Measurements from ENCODE around the gene PRDX6. TPM values are rescaled to one million over a fixed set of nuclear protein-coding genes. Genes with fewer than 3 reads are reported as not detected.

The PRDX6 gene
- total RNA-seq, 1 donor: 140 TPM

DNA sequence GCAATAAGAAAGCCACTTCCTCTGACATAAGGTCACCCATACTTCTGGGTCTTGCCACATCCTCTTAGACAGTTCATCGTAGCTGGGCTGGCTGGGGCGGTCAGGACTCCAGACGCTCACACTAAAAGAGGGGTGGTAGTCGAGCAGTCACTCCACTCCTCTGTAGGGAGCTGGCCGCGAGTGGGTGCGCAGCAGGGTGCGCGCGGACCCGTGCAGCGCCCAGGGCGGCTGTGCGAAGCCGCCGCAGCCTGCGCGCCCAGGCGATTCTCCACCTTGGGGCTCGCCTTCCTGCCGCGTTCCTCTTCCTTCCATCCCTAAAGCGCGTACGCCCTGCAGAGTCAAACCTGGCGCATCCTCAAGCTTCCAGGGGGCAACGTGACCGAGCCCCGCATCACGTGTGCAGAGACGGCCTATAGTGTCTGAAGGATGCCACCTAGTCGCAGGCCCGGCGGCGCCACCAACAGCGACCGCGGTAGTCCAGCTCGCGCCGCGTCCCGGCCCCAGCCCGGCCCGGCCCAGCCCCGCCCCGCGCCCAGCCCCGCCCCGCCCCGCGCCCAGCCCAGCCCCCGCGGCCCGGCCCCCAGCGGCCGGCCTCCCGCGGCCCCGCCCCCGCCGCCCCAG is 360 bp upstream of the PRDX6 start:
- Histone ChIP-seq H3K27me3 (ENCODE audit: insufficient read depth, low read length) (no peaks in the 10 kb centered on the region), H4K20me1 (ENCODE audit: insufficient read depth, low read length) (peaks cover 13% of the 10 kb centered on the region), H3K4me1 (ENCODE audit: insufficient read depth, low read length) (peaks cover 60% of the 10 kb centered on the region), H2AFZ (ENCODE audit: low read length) (peak overlapping the region; percentile 90), H3K4me3 (ENCODE audit: insufficient read depth, low read length) (peak overlapping the region; percentile 89), H3K36me3 (ENCODE audit: insufficient read depth, low read length) (peaks cover 23% of the 10 kb centered on the region), H3K27ac (ENCODE audit: low read depth, low read length) (peak overlapping the region; percentile 86), H3K9me3 (ENCODE audit: low read depth, low read length) (no peaks in the 10 kb centered on the region), H3K79me2 (ENCODE audit: insufficient read depth, low read length) (peaks cover 58% of the 10 kb centered on the region), H3K4me2 (ENCODE audit: insufficient read depth, low read length) (peak overlapping the region; percentile 95)
- no peak for TF ChIP-seq CTCF (IDR thresholded peaks at IDR 0.05; ENCODE audit: extremely low read depth, low read depth, low read length)
- peak; percentile 96 for DNase-seq (ENCODE audit: insufficient read length, low spot score, missing footprints)

DNA sequence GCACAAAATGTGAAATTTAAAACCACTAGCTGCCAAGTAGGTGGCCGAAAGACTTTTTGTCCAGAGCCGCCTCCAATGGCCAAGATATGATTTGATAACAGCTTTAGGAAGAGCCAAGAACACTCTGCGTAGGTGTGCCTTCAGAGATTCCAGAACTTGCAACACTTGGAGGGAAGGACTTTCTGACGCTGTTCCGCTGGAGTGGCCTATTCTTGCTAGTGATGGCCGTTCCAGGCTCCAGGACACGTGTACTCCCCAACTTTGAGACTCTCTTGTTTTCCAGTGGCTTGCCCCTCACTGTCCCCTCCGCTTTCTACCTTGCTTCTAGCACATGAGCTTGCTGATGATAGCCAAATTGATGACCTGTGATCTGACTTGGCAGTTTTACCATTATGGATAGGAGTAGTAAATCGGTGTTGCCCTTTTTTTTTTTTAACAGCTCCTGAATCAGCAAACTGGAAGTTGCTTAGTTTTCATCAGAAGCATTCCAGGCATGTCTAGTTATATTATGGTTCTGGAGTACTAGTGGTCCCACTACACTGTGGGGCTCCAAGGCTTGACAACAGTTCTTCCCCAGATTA is 1.0 kb downstream of the PRDX6 start:
- Histone ChIP-seq H3K4me3 (ENCODE audit: insufficient read depth, low read length) (peak overlapping the region; percentile 89), H3K9me3 (ENCODE audit: low read depth, low read length) (no peaks in the 10 kb centered on the region), H4K20me1 (ENCODE audit: insufficient read depth, low read length) (peaks cover 13% of the 10 kb centered on the region), H3K79me2 (ENCODE audit: insufficient read depth, low read length) (peaks cover 67% of the 10 kb centered on the region), H3K4me1 (ENCODE audit: insufficient read depth, low read length) (peaks cover 56% of the 10 kb centered on the region), H3K4me2 (ENCODE audit: insufficient read depth, low read length) (peak overlapping the region; percentile 93), H3K27me3 (ENCODE audit: insufficient read depth, low read length) (no peaks in the 10 kb centered on the region), H3K27ac (ENCODE audit: low read depth, low read length) (peak overlapping the region; percentile 95), H2AFZ (ENCODE audit: low read length) (peak overlapping the region; percentile 80), H3K36me3 (ENCODE audit: insufficient read depth, low read length) (peaks cover 37% of the 10 kb centered on the region)
- peak; percentile 73 for DNase-seq (ENCODE audit: insufficient read length, low spot score, missing footprints)
- TF ChIP-seq CTCF (IDR thresholded peaks at IDR 0.05; ENCODE audit: extremely low read depth, low read depth, low read length): no peak

- no peaks in the 10 kb centered on the region for H3K9me3 ChIP-seq (ENCODE audit: low read depth, low read length)
- no peak for DNase-seq (ENCODE audit: insufficient read length, low spot score, missing footprints)
- peak overlapping the region; percentile 89 for H3K4me3 ChIP-seq (ENCODE audit: insufficient read depth, low read length)
- peaks cover 42% of the 10 kb centered on the region for H3K4me1 ChIP-seq (ENCODE audit: insufficient read depth, low read length)
- H2AFZ ChIP-seq (ENCODE audit: low read length): no peak overlapping the region
- peak overlapping the region; percentile 93 for H3K4me2 ChIP-seq (ENCODE audit: insufficient read depth, low read length)
- TF ChIP-seq CTCF (IDR thresholded peaks at IDR 0.05; ENCODE audit: extremely low read depth, low read depth, low read length): no peak
- peaks cover 13% of the 10 kb centered on the region for H4K20me1 ChIP-seq (ENCODE audit: insufficient read depth, low read length)
- no peaks in the 10 kb centered on the region for H3K27me3 ChIP-seq (ENCODE audit: insufficient read depth, low read length)
- peak overlapping the region; percentile 95 for H3K27ac ChIP-seq (ENCODE audit: low read depth, low read length)
- H3K79me2 ChIP-seq (ENCODE audit: insufficient read depth, low read length): peaks cover 67% of the 10 kb centered on the region
- H3K36me3 ChIP-seq (ENCODE audit: insufficient read depth, low read length): peaks cover 49% of the 10 kb centered on the region
Measured at GRCh38 chr1:173479649-173480048, 2.5 kb downstream of the PRDX6 start.

GRCh38 chr1:173481195-173481772 is 4.1 kb downstream of the PRDX6 start:
- Histone ChIP-seq H3K9me3 (ENCODE audit: low read depth, low read length) (no peaks in the 10 kb centered on the region), H3K79me2 (ENCODE audit: insufficient read depth, low read length) (peaks cover 51% of the 10 kb centered on the region), H3K36me3 (ENCODE audit: insufficient read depth, low read length) (peaks cover 65% of the 10 kb centered on the region)

More at GRCh38 chr1:173481195-173481772, 4.1 kb downstream of the PRDX6 start:
- no peak for TF ChIP-seq CTCF (IDR thresholded peaks at IDR 0.05; ENCODE audit: extremely low read depth, low read depth, low read length)
- no peak for DNase-seq (ENCODE audit: insufficient read length, low spot score, missing footprints)
- Histone ChIP-seq H3K4me3 (ENCODE audit: insufficient read depth, low read length) (no peak overlapping the region), H3K4me2 (ENCODE audit: insufficient read depth, low read length) (no peak overlapping the region), H4K20me1 (ENCODE audit: insufficient read depth, low read length) (peaks cover 13% of the 10 kb centered on the region), H3K4me1 (ENCODE audit: insufficient read depth, low read length) (peaks cover 25% of the 10 kb centered on the region), H2AFZ (ENCODE audit: low read length) (no peak overlapping the region), H3K27me3 (ENCODE audit: insufficient read depth, low read length) (no peaks in the 10 kb centered on the region), H3K27ac (ENCODE audit: low read depth, low read length) (no peak overlapping the region)
